A204.1 (cell line): Measurements from ENCODE around the gene XRCC3.

Source experiments
- FAIRE-seq: peaks from 2 replicates; lab custom pipeline; 2012; peaks lifted over from hg19 to GRCh38; lab: Jason Lieb, UNC

The XRCC3 gene

GRCh38 chr14:103726474-103726873, 11.2 kb upstream of the XRCC3 start:
- no peak for FAIRE-seq

GRCh38 chr14:103725739-103726395, 10.6 kb upstream of the XRCC3 start:
- no peak for FAIRE-seq

- FAIRE-seq: no peak
Measured at GRCh38 chr14:103725001-103725682, 9.9 kb upstream of the XRCC3 start.

- FAIRE-seq: no peak
Measured at GRCh38 chr14:103724116-103724515, 8.9 kb upstream of the XRCC3 start.

- no peak for FAIRE-seq
Measured at GRCh38 chr14:103723748-103724081, 8.5 kb upstream of the XRCC3 start.

GRCh38 chr14:103721334-103722120, 6.3 kb upstream of the XRCC3 start:
- no peak for FAIRE-seq

- no peak for FAIRE-seq
Measured at GRCh38 chr14:103719751-103720150, 4.5 kb upstream of the XRCC3 start.

- FAIRE-seq: no peak
Measured at GRCh38 chr14:103718572-103718971, 3.3 kb upstream of the XRCC3 start.

GRCh38 chr14:103716899-103717411, 1.7 kb upstream of the XRCC3 start:
- no peak for FAIRE-seq

GRCh38 chr14:103716091-103716801, 995 bp upstream of the XRCC3 start:
- no peak for FAIRE-seq

- no peak for FAIRE-seq
Measured at GRCh38 chr14:103714063-103714724, 1.1 kb downstream of the XRCC3 start.

GRCh38 chr14:103713304-103714062, 1.8 kb downstream of the XRCC3 start:
- no peak for FAIRE-seq

- FAIRE-seq: no peak
Measured at GRCh38 chr14:103712633-103713247, 2.5 kb downstream of the XRCC3 start.

GRCh38 chr14:103711516-103712431, 3.5 kb downstream of the XRCC3 start:
- no peak for FAIRE-seq

- no peak for FAIRE-seq
Measured at GRCh38 chr14:103710771-103711377, 4.4 kb downstream of the XRCC3 start.

- no peak for FAIRE-seq
Measured at GRCh38 chr14:103709814-103710213, 5.4 kb downstream of the XRCC3 start.

GRCh38 chr14:103708750-103709187, 6.5 kb downstream of the XRCC3 start:
- no peak for FAIRE-seq

- no peak for FAIRE-seq
Measured at GRCh38 chr14:103707329-103708263, 7.7 kb downstream of the XRCC3 start.
